Keratinocyte (primary cell): ENCODE data around the gene FANCD2. TPM values are rescaled to one million over a fixed set of nuclear protein-coding genes. Genes with fewer than 3 reads are reported as not detected.
"Not testable (repeated sequence)": the region's sequence is repeated elsewhere in the genome, so short reads cannot be mapped to it uniquely, and the experiment has no call there.

Experiments
- DNase-seq: peaks from one replicate; pipeline ENCODE4 v3.0.0-alpha.2; 2011; ENCODE audit warnings: low read depth, missing footprints, low spot score
- FAIRE-seq: peaks from 2 replicates; lab custom pipeline; 2011; peaks lifted over from hg19 to GRCh38; lab: Jason Lieb, UNC
- H2AFZ ChIP-seq: 2 replicates; pipeline ENCODE4 v1.6.0; 2012; ENCODE audit warnings: low read length, control low read depth, inconsistent platforms; ENCODE audit not compliant: control insufficient read depth
- H3K27ac ChIP-seq: 2 replicates; pipeline ENCODE4 v1.5.1; 2011; ENCODE audit warnings: low read length; ENCODE audit not compliant: control insufficient read depth, insufficient read depth
- H3K27me3 ChIP-seq: 3 replicates; pipeline ENCODE4 v1.6.0; 2011; ENCODE audit warnings: low read length; ENCODE audit not compliant: control insufficient read depth, insufficient read depth; ENCODE audit errors: extremely low read depth
- H3K36me3 ChIP-seq, 2 experiments: 2 replicates in 1 of 2; 3 replicates in 1 of 2; pipeline ENCODE4 v1.5.1; 2011; ENCODE audit warnings: low read length in 2 of 2, mild to moderate bottlenecking in 1 of 2; ENCODE audit not compliant: control insufficient read depth in 2 of 2, insufficient read depth in 2 of 2; ENCODE audit errors: extremely low read depth in 1 of 2
- H3K4me1 ChIP-seq: 3 replicates; pipeline ENCODE4 v1.5.1; 2011; ENCODE audit warnings: low read length; ENCODE audit not compliant: control insufficient read depth, insufficient read depth; ENCODE audit errors: extremely low read depth
- H3K4me2 ChIP-seq: 3 replicates; pipeline ENCODE4 v1.6.0; 2011; ENCODE audit warnings: low read depth, low read length; ENCODE audit not compliant: control insufficient read depth, insufficient read depth; ENCODE audit errors: extremely low read depth
- H3K4me3 ChIP-seq, 3 experiments: fragments of 200-600 bp in 1 of 3; sonication (generic) in 1 of 3; 2 replicates in 2 of 3; 3 replicates in 1 of 3; pipeline ENCODE4 v1.5.1; 2011 to 2016; ENCODE audit warnings: low read length in 3 of 3, mild to moderate bottlenecking in 3 of 3, control low read depth in 2 of 3, inconsistent platforms in 1 of 3, low read depth in 1 of 3, mixed read lengths in 1 of 3, mixed run types in 1 of 3, moderate library complexity in 1 of 3; ENCODE audit not compliant: control insufficient read depth in 2 of 3, insufficient read depth in 2 of 3; ENCODE audit errors: extremely low read depth in 1 of 3
- H3K79me2 ChIP-seq: 2 replicates; pipeline ENCODE4 v1.6.0; 2012; ENCODE audit warnings: low read length; ENCODE audit not compliant: control insufficient read depth, insufficient read depth
- H3K9ac ChIP-seq: 3 replicates; pipeline ENCODE4 v1.6.0; 2011; ENCODE audit warnings: low read length; ENCODE audit not compliant: control insufficient read depth, insufficient read depth; ENCODE audit errors: extremely low read depth
- H3K9me1 ChIP-seq: 3 replicates; pipeline ENCODE4 v1.6.0; 2011; ENCODE audit warnings: low read length; ENCODE audit not compliant: control insufficient read depth, insufficient read depth; ENCODE audit errors: extremely low read depth
- H3K9me3 ChIP-seq: 2 replicates; pipeline ENCODE4 v1.5.1; 2012; ENCODE audit warnings: low read depth, low read length; ENCODE audit not compliant: control insufficient read depth
- H4K20me1 ChIP-seq: 3 replicates; pipeline ENCODE4 v1.6.0; 2011; ENCODE audit warnings: low read length; ENCODE audit not compliant: control insufficient read depth, insufficient read depth; ENCODE audit errors: extremely low read depth
- EZH2 ChIP-seq: IDR thresholded peaks from one replicate; pipeline ENCODE4 v1.6.1; 2012; ENCODE audit warnings: inconsistent platforms, mild to moderate bottlenecking, low read length, moderate library complexity
- dilution Hi-C: fragments of 300-500 bp; cut with MboI; formaldehyde crosslinking; loops from one replicate; pipeline ENCODE4 v1.7.0; 2020; ENCODE audit warnings: low sequenced_read_pairs; ENCODE audit not compliant: extremely low pct_ligation_motif_present
- polyA plus RNA-seq, 5 experiments: library from polyadenylated mRNA; depleted of rRNA in 3 of 5; stranded (reverse) in 3 of 5; stranded (forward) in 1 of 5; unstranded in 1 of 5; fragments of >200 nt; gene quantifications; 1 replicate in 1 of 5; 2 replicates in 3 of 5; 3 replicates in 1 of 5; pipeline versions ENCODE4 v1.2.1 to v1.2.3, GENCODE V29; 2011 to 2012; ENCODE audit warnings: missing spikeins in 2 of 5, low read depth in 1 of 5, low replicate concordance in 1 of 5
- TF ChIP-seq, protein P1 (sequence below), 3 experiments: IDR thresholded peaks in 1 of 3; conservative IDR thresholded peaks in 1 of 3; optimal IDR thresholded peaks in 1 of 3; 2 replicates in 2 of 3; 3 replicates in 1 of 3; pipeline versions ENCODE3 to v1.5.1; 2011; ENCODE audit warnings: low read length in 3 of 3, mild to moderate bottlenecking in 3 of 3, moderate library complexity in 2 of 3, control low read depth in 1 of 3, inconsistent platforms in 1 of 3; ENCODE audit not compliant: insufficient read depth in 2 of 3; ENCODE audit errors: extremely low read depth in 1 of 3

Gene FANCD2
- polyA plus RNA-seq, 1 donor (not counting 4 experiments of a cell fraction or from before 2014, with no cell fraction given), result 12.5 TPM

GRCh38 chr3:10007126-10007782 is 19.0 kb upstream of the FANCD2 start:
- no peaks in the 10 kb centered on the region for H3K9me3 ChIP-seq
- no peaks in the 10 kb centered on the region for H3K9me1 ChIP-seq
- no peak overlapping the region for H3K9ac ChIP-seq
- TF ChIP-seq EZH2, result no peak
- TF ChIP-seq, protein P1, sequence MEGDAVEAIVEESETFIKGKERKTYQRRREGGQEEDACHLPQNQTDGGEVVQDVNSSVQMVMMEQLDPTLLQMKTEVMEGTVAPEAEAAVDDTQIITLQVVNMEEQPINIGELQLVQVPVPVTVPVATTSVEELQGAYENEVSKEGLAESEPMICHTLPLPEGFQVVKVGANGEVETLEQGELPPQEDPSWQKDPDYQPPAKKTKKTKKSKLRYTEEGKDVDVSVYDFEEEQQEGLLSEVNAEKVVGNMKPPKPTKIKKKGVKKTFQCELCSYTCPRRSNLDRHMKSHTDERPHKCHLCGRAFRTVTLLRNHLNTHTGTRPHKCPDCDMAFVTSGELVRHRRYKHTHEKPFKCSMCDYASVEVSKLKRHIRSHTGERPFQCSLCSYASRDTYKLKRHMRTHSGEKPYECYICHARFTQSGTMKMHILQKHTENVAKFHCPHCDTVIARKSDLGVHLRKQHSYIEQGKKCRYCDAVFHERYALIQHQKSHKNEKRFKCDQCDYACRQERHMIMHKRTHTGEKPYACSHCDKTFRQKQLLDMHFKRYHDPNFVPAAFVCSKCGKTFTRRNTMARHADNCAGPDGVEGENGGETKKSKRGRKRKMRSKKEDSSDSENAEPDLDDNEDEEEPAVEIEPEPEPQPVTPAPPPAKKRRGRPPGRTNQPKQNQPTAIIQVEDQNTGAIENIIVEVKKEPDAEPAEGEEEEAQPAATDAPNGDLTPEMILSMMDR (optimal IDR thresholded peaks at IDR 0.05 in 1 of 3, IDR thresholded peaks at IDR 0.05 in 1 of 3, conservative IDR thresholded peaks at IDR 0.05 in 1 of 3; ENCODE audit: extremely low read depth in 1 of 3, insufficient read depth in 2 of 3, low read length in 3 of 3), result no peak
- no peaks in the 10 kb centered on the region for H4K20me1 ChIP-seq
- H3K4me1 ChIP-seq, result peaks cover 8% of the 10 kb centered on the region
- no peak for DNase-seq
- H3K27ac ChIP-seq, result no peak overlapping the region
- H3K27me3 ChIP-seq, result no peaks in the 10 kb centered on the region
- peaks cover 3 to 6% of the 10 kb centered on the region in 2 experiments for H3K36me3 ChIP-seq
- H3K79me2 ChIP-seq, result no peaks in the 10 kb centered on the region
- H3K4me2 ChIP-seq, result no peak overlapping the region
- dilution Hi-C loops, result no loop called here
- FAIRE-seq, result no peak
- no peak overlapping the region for H3K4me3 ChIP-seq
- H2AFZ ChIP-seq, result no peak overlapping the region

GRCh38 chr3:10008216-10008587 is 18.0 kb upstream of the FANCD2 start:
- H3K36me3 ChIP-seq, H3K4me3 ChIP-seq, H3K79me2 ChIP-seq, H3K27me3 ChIP-seq, H3K4me1 ChIP-seq, H3K9ac ChIP-seq, FAIRE-seq, dilution Hi-C loops, H4K20me1 ChIP-seq, H2AFZ ChIP-seq, H3K27ac ChIP-seq, H3K9me1 ChIP-seq, DNase-seq, H3K9me3 ChIP-seq, H3K4me2 ChIP-seq: not testable (repeated sequence)
